HEK293 (cell line): ENCODE results near the gene AFG3L2.
A peak's percentile ranks its signal among the peaks of the same experiment; 100 is the strongest.

Experiments used
- CTCF ChIA-PET: fragments of 350-600 bp; formaldehyde crosslinking; extraction: SDS; loops from one replicate; lab custom pipeline; 2021; ENCODE audit warnings: antibody characterized with exemption; lab: Yijun Ruan, JAX
- POLR2A ChIA-PET: fragments of 300-600 bp; formaldehyde crosslinking; extraction: SDS; loops from one replicate; lab custom pipeline; 2020; ENCODE audit warnings: antibody characterized with exemption, inconsistent platforms; lab: Yijun Ruan, JAX
- H3K27ac ChIP-seq: fragments of 200-500 bp; sonication (Bioruptor generic); 2 replicates; pipeline ENCODE4 v1.5.1; 2014; ENCODE audit warnings: low read depth, low read length, control low read depth, inconsistent platforms; ENCODE audit errors: extremely low read depth
- H3K36me3 ChIP-seq, 2 experiments: fragments of 200-500 bp in 1 of 2; sonication (Bioruptor generic) in 1 of 2; 1 replicate in 1 of 2; 2 replicates in 1 of 2; pipeline ENCODE4 v1.5.1; 2014 to 2017; ENCODE audit warnings: inconsistent platforms in 2 of 2, low read length in 2 of 2; ENCODE audit not compliant: control insufficient read depth in 2 of 2, insufficient read depth in 1 of 2
- H3K4me1 ChIP-seq: fragments of 200-500 bp; sonication (Bioruptor generic); 2 replicates; pipeline ENCODE4 v1.5.1; 2014; ENCODE audit warnings: mild to moderate bottlenecking, low read length, inconsistent platforms; ENCODE audit not compliant: control insufficient read depth, insufficient read depth
- H3K4me3 ChIP-seq: 2 replicates; pipeline ENCODE4 v1.5.1; 2011; ENCODE audit warnings: low read depth, mild to moderate bottlenecking, control low read depth, low read length, moderate library complexity
- H3K9me3 ChIP-seq: fragments of 200-500 bp; sonication (Bioruptor generic); 2 replicates; pipeline ENCODE4 v1.5.1; 2014; ENCODE audit warnings: low read depth, low read length, inconsistent platforms; ENCODE audit not compliant: control insufficient read depth, insufficient read depth
- GLIS1 ChIP-seq: fragments of 450-650 bp; formaldehyde crosslinking; IDR thresholded peaks from 2 replicates; pipeline ENCODE4 v1.5.1; 2016; ENCODE audit warnings: missing biosample characterization, missing genetic modification characterization
- GLIS2 ChIP-seq: fragments of 450-650 bp; formaldehyde crosslinking; IDR thresholded peaks from 2 replicates; pipeline ENCODE4 v1.5.1; 2016; ENCODE audit warnings: missing biosample characterization, missing genetic modification characterization
- OVOL3 ChIP-seq: fragments of 450-650 bp; formaldehyde crosslinking; IDR thresholded peaks from 2 replicates; pipeline ENCODE4 v1.5.1; 2016; ENCODE audit warnings: missing biosample characterization, missing genetic modification characterization
- PRDM2 ChIP-seq: fragments of 450-650 bp; formaldehyde crosslinking; IDR thresholded peaks from 2 replicates; pipeline ENCODE4 v1.5.1; 2016; ENCODE audit warnings: missing biosample characterization, missing genetic modification characterization, borderline replicate concordance
- REPIN1 ChIP-seq: fragments of 450-650 bp; formaldehyde crosslinking; IDR thresholded peaks from 2 replicates; pipeline ENCODE4 v1.5.1; 2017; ENCODE audit warnings: missing biosample characterization, missing genetic modification characterization, low read depth
- ZIC2 ChIP-seq: fragments of 450-650 bp; formaldehyde crosslinking; IDR thresholded peaks from 2 replicates; pipeline ENCODE4 v1.5.1; 2016; ENCODE audit warnings: missing biosample characterization, missing genetic modification characterization
- ZNF133 ChIP-seq: fragments of 450-650 bp; formaldehyde crosslinking; IDR thresholded peaks from 2 replicates; pipeline ENCODE4 v1.5.1; 2016; ENCODE audit warnings: missing biosample characterization, missing genetic modification characterization
- ZNF19 ChIP-seq: fragments of 450-650 bp; formaldehyde crosslinking; IDR thresholded peaks from 2 replicates; pipeline ENCODE4; 2016; ENCODE audit warnings: missing biosample characterization, missing genetic modification characterization, low read depth
- ZNF2 ChIP-seq: fragments of 450-650 bp; formaldehyde crosslinking; IDR thresholded peaks from 2 replicates; pipeline ENCODE4 v1.5.1; 2016; ENCODE audit warnings: missing biosample characterization, missing genetic modification characterization
- ZNF202 ChIP-seq: fragments of 450-650 bp; formaldehyde crosslinking; IDR thresholded peaks from 2 replicates; pipeline ENCODE4 v1.5.1; 2016; ENCODE audit warnings: missing biosample characterization, missing genetic modification characterization, borderline replicate concordance
- ZNF239 ChIP-seq: fragments of 450-650 bp; formaldehyde crosslinking; IDR thresholded peaks from 2 replicates; pipeline ENCODE4 v1.5.1; 2016; ENCODE audit warnings: missing biosample characterization, missing genetic modification characterization
- ZNF37A ChIP-seq: fragments of 450-650 bp; IDR thresholded peaks from 2 replicates; pipeline ENCODE4 v1.5.1; 2018; ENCODE audit warnings: missing biosample characterization, missing genetic modification characterization
- ZNF449 ChIP-seq: fragments of 450-650 bp; formaldehyde crosslinking; IDR thresholded peaks from 2 replicates; pipeline ENCODE4 v1.5.1; 2017; ENCODE audit warnings: missing biosample characterization, mild to moderate bottlenecking, missing genetic modification characterization, moderate library complexity
- ZNF521 ChIP-seq: fragments of 450-650 bp; formaldehyde crosslinking; IDR thresholded peaks from 2 replicates; pipeline ENCODE4 v1.5.1; 2017; ENCODE audit warnings: missing biosample characterization, mild to moderate bottlenecking, missing genetic modification characterization
- ZNF596 ChIP-seq: fragments of 450-650 bp; IDR thresholded peaks from 2 replicates; pipeline ENCODE4 v1.5.0; 2018; ENCODE audit warnings: missing biosample characterization, mild to moderate bottlenecking, missing genetic modification characterization, moderate library complexity
- ZNF624 ChIP-seq: fragments of 450-650 bp; formaldehyde crosslinking; IDR thresholded peaks from 2 replicates; pipeline ENCODE4 v1.5.1; 2017; ENCODE audit warnings: missing biosample characterization, missing genetic modification characterization
- ZNF768 ChIP-seq: fragments of 450-650 bp; formaldehyde crosslinking; IDR thresholded peaks from 2 replicates; pipeline ENCODE4 v1.5.1; 2018; ENCODE audit warnings: missing biosample characterization, mild to moderate bottlenecking, missing genetic modification characterization
- ZNF777 ChIP-seq: fragments of 450-650 bp; formaldehyde crosslinking; IDR thresholded peaks from 2 replicates; pipeline ENCODE4 v1.5.1; 2017; ENCODE audit warnings: missing biosample characterization, missing genetic modification characterization, borderline replicate concordance
- ZSCAN23 ChIP-seq: fragments of 450-650 bp; formaldehyde crosslinking; IDR thresholded peaks from 2 replicates; pipeline ENCODE4 v1.5.1; 2016; ENCODE audit warnings: missing biosample characterization, missing genetic modification characterization

The AFG3L2 gene

GRCh38 chr18:12335503-12335902, 41.5 kb downstream of the AFG3L2 start (continued):
- TF ChIP-seq PRDM2 (tag by site-specific recombination), result no peak
- no peak for TF ChIP-seq ZNF624 (tag by site-specific recombination)

GRCh38 chr18:12334863-12335262, 42.2 kb downstream of the AFG3L2 start:
- CTCF ChIA-PET, result interaction anchor here (0.6 to 2.4 kb wide), 4 partner anchors 7 to 408 kb away, joined by 3 to 18 read pairs (median 4); no protein-coding TSS in a partner anchor
- Histone ChIP-seq H3K4me3 (no peak overlapping the region), H3K27ac (no peak overlapping the region), H3K36me3 (peaks cover 30 to 58% of the 10 kb centered on the region in 2 experiments), H3K9me3 (no peaks in the 10 kb centered on the region), H3K4me1 (peaks cover 13% of the 10 kb centered on the region; the same call in 1 of the 2 replicates)
- TF ChIP-seq ZSCAN23 (tag by site-specific recombination) (no peak), ZNF133 (tag by site-specific recombination) (no peak), ZNF449 (tag by site-specific recombination) (no peak), ZNF596 (tag by site-specific recombination) (no peak), ZNF521 (tag by site-specific recombination) (no peak), GLIS2 (no peak), ZNF19 (tag by site-specific recombination) (no peak), ZNF2 (tag by site-specific recombination) (no peak), ZNF239 (tag by site-specific recombination) (no peak), ZNF37A (tag by site-specific recombination) (no peak), REPIN1 (no peak), ZNF768 (no peak), ZNF777 (tag by site-specific recombination) (no peak), OVOL3 (tag by site-specific recombination) (no peak)
- POLR2A ChIA-PET, result interaction anchor here (0.6 kb wide), 1 partner anchor 21 kb away, joined by 5 read pairs; no protein-coding TSS in a partner anchor

GRCh38 chr18:12334366-12334808, 42.6 kb downstream of the AFG3L2 start:
- Histone ChIP-seq H3K27ac (no peak overlapping the region), H3K36me3 (peaks cover 32 to 62% of the 10 kb centered on the region in 2 experiments), H3K4me3 (no peak overlapping the region), H3K4me1 (peaks cover 13% of the 10 kb centered on the region; the same call in 1 of the 2 replicates), H3K9me3 (no peaks in the 10 kb centered on the region)
- ChIA-PET CTCF (interaction anchor here (0.6 to 1.5 kb wide), 3 partner anchors 11 to 409 kb away, joined by 3 to 6 read pairs (median 3); no protein-coding TSS in a partner anchor), POLR2A (interaction anchor here (0.6 kb wide), 1 partner anchor 21 kb away, joined by 5 read pairs; no protein-coding TSS in a partner anchor)
- TF ChIP-seq ZNF239 (tag by site-specific recombination) (0 out of 2 replicates have a peak, but pooled peaks have one; percentile 37), GLIS1 (tag by site-specific recombination) (peak; percentile 74), ZIC2 (tag by site-specific recombination) (peak; percentile 93), ZNF202 (tag by site-specific recombination) (no peak)
